Measurements from ENCODE around the gene DPEP1. TPM values are rescaled to one million over a fixed set of nuclear protein-coding genes. Genes with fewer than 3 reads are reported as not detected.
A peak's percentile ranks its signal among the peaks of the same experiment; 100 is the strongest.
"Not testable (repeated sequence)": the region's sequence is repeated elsewhere in the genome, so short reads cannot be mapped to it uniquely, and the experiment has no call there.

The DPEP1 gene
- total RNA-seq, 1 donor from 2014 or later, result not detected

DNA sequence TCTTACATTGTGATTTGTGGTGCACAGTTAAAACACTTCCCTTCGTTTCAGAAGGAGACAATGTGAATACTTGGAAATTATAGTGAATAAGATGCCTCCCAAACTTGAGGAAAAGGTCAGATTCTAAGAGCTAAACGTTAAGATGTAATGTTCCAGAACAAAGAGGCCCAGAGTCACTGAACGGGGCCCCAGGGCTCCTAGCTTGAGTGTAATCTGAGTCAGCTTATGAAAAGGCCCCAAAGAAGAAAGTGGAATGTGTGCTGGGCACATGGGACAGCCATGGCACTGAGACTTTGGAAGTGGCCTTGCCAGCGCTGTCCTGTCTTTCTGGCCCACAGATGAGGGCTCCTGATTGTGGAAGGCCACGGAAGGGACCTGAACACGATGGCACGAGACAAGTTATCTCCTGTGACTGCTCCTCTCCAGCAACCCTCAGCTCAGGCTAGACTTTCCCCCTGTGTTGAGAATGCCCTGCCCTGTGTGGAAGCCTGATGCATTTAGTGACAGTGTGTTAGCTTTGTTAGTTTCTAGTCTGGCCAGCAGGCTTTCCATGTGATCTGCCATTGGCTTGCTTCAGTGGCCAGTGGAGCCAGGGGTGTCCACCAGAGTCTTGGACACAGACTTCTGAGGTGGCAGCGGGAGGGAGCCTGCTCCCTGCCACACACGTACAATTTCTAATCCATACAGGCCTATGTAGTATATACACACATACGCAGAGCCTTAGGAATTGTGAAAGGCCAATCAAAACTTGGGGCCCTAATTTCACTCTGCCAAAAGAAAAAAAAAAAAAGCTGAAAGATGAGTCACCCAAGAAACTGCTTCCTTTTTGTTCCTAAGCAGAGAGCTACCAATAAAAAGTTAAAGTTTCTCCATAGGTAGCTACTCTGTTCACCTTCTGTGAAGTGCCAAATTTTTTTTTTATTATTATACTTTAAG is 57.3 kb downstream of the DPEP1 start:
- H3K27ac ChIP-seq (replicated peaks), result no peak overlapping the region
- intact Hi-C loops (cut with micrococcal nuclease), result no loop called here
- H3K36me3 ChIP-seq, result no peaks in the 10 kb centered on the region
- H3K4me3 ChIP-seq, result no peak overlapping the region
- no peak for DNase-seq
- H3K9me3 ChIP-seq (replicated peaks), result peaks cover 6% of the 10 kb centered on the region
- no peaks in the 10 kb centered on the region for H3K27me3 ChIP-seq (ENCODE audit: low read depth)
- TF ChIP-seq, protein P1, sequence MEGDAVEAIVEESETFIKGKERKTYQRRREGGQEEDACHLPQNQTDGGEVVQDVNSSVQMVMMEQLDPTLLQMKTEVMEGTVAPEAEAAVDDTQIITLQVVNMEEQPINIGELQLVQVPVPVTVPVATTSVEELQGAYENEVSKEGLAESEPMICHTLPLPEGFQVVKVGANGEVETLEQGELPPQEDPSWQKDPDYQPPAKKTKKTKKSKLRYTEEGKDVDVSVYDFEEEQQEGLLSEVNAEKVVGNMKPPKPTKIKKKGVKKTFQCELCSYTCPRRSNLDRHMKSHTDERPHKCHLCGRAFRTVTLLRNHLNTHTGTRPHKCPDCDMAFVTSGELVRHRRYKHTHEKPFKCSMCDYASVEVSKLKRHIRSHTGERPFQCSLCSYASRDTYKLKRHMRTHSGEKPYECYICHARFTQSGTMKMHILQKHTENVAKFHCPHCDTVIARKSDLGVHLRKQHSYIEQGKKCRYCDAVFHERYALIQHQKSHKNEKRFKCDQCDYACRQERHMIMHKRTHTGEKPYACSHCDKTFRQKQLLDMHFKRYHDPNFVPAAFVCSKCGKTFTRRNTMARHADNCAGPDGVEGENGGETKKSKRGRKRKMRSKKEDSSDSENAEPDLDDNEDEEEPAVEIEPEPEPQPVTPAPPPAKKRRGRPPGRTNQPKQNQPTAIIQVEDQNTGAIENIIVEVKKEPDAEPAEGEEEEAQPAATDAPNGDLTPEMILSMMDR (IDR thresholded peaks at IDR 0.05; ENCODE audit: borderline replicate concordance), result no peak
- H3K4me1 ChIP-seq, result no peaks in the 10 kb centered on the region

DNA sequence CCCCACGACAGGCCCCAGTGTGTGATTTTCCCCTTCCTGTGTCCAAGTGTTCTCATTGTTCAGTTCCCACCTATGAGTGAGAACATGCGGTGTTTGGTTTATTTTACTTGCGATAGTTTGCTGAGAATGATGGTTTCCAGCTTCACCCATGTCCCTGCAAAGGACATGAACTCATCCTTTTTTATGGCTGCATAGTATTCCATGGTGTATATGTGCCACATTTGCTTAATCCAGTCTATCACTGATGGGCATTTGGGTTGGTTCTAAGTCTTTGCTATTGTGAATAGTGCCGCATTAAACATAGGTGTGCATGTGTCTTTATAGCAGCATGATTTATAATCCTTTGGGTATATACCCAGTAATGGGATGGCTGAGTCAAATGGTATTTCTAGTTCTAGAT is 58.1 kb downstream of the DPEP1 start:
- H3K4me1 ChIP-seq; DNase-seq; H3K9me3 ChIP-seq (replicated peaks); intact Hi-C loops (cut with micrococcal nuclease); H3K4me3 ChIP-seq; H3K27ac ChIP-seq (replicated peaks); H3K27me3 ChIP-seq (ENCODE audit: low read depth); H3K36me3 ChIP-seq: not testable (repeated sequence)

DNA sequence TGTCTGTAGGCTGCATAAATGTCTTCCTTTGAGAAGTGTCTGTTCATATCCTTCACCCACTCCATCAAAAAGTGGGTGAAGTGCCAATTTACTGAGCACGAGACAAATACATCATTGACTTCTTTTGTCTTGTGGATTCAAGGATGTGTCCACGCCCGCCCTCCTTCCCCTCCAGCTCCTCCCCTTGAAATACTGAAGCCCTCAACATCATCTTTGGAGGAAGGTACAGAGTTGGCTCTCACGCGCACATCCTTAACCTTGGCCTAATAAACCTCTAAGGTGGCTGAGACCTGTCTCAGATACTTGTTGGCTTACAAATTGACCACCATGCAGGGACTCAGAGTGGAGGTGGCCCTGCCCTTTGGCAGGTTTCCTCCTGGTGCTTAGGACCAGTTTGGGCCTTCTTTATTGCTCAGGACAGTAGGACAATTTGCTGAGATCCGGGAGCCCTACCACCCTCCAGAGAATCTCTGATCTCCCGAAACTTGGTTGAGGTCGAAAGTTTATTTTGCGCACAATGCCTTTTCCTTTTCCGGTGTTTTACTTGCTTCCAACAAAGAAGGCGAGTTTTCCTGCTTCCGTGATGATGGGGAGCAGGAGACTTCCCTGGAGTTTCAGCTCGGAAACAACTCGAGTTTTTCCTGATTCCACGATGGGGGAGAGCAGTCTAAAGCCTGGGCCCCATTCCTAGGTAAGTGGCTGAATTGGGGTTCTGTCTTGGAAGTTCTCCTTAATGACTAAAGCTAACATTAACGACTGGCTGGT is 58.9 kb downstream of the DPEP1 start:
- Histone ChIP-seq H3K27me3 (ENCODE audit: low read depth) (no peaks in the 10 kb centered on the region), H3K36me3 (no peaks in the 10 kb centered on the region), H3K27ac (replicated peaks) (peak overlapping the region; percentile 62), H3K9me3 (replicated peaks) (no peaks in the 10 kb centered on the region), H3K4me3 (peak overlapping the region; percentile 12), H3K4me1 (no peaks in the 10 kb centered on the region)
- intact Hi-C loops (cut with micrococcal nuclease), result no loop called here
- TF ChIP-seq, protein P1 (IDR thresholded peaks at IDR 0.05; ENCODE audit: borderline replicate concordance), result no peak
- DNase-seq, result no peak

DNA sequence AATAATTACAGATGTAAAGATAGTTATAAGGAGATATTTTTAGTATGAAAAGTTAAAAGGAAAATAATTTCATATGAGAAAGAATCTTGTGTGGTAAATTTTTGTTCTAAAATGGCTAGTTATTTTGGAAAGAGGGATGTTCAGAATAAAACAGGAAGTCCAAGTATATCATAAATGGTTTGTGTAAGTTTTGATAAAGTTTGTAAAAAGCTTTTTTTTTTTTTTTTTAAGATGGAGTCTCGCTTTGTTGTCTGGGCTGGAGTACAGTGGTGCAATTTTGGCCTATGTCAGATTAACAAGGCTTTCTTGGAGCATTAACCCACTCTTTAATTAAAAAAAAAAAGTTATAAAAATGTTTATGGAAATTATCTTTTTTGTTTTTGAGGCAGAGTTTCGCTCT is 64.8 kb downstream of the DPEP1 start:
- TF ChIP-seq, protein P1 (IDR thresholded peaks at IDR 0.05; ENCODE audit: borderline replicate concordance), result no peak
- no peak overlapping the region for H3K27ac ChIP-seq (replicated peaks)
- no peaks in the 10 kb centered on the region for H3K36me3 ChIP-seq
- no peaks in the 10 kb centered on the region for H3K4me1 ChIP-seq
- intact Hi-C loops (cut with micrococcal nuclease), result no loop called here
- no peaks in the 10 kb centered on the region for H3K27me3 ChIP-seq (ENCODE audit: low read depth)
- H3K4me3 ChIP-seq, result no peak overlapping the region
- no peak for DNase-seq
- H3K9me3 ChIP-seq (replicated peaks), result peaks cover 9% of the 10 kb centered on the region

DNA sequence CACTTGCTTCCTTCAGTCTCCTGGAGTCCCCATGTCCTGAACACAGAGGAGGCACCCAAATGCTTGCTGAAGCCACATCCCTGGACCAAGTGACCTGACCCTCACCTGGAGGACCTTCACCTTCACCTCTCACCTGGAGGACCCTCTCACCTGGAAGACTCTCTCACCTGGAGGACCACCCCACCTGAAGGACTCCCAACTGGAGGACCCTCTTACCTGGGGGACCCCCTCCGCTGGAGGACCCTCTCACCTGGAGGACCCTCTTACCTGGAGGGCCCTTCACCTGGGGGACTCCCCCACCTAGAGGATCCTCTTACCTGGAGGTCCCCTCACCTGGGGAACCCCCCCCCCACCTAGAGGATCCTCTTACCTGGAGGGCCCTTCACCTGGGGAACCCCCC is 72.5 kb downstream of the DPEP1 start:
- intact Hi-C loops (cut with micrococcal nuclease), result no loop called here
- Histone ChIP-seq H3K27me3 (ENCODE audit: low read depth) (no peaks in the 10 kb centered on the region), H3K36me3 (peaks cover 3% of the 10 kb centered on the region), H3K4me3 (peak overlapping the region; percentile 95), H3K27ac (replicated peaks) (no peak overlapping the region), H3K4me1 (peaks cover 21% of the 10 kb centered on the region), H3K9me3 (replicated peaks) (no peaks in the 10 kb centered on the region)
- TF ChIP-seq, protein P1 (IDR thresholded peaks at IDR 0.05; ENCODE audit: borderline replicate concordance), result no peak
- no peak for DNase-seq
